ENCODE results near the gene KCNMA1.

The KCNMA1 gene

GRCh38 chr10:77553966-77554365 lies 83.6 kb downstream of the KCNMA1 start:
- no peak for DNase-seq

DNA sequence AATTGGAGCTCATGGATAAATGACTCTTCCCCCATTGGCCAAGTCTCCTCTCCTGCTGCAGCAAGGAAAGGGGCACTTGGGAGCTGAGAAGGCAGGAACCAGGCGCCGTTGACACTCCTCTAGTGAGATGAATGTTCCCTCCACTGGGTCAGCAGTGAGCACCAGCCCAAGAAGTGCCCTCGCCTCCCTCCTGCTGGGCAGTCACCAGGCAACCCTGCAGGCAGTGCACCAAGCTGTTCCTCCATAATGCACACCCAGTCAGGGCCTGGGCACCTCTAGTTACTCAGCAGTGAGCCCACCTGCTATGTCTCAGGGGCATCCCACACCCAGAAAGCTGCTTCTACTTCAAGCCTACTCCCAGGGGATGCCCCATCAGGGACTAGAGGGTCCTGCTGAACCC lies 84.3 kb downstream of the KCNMA1 start:
- no peak for DNase-seq

DNA sequence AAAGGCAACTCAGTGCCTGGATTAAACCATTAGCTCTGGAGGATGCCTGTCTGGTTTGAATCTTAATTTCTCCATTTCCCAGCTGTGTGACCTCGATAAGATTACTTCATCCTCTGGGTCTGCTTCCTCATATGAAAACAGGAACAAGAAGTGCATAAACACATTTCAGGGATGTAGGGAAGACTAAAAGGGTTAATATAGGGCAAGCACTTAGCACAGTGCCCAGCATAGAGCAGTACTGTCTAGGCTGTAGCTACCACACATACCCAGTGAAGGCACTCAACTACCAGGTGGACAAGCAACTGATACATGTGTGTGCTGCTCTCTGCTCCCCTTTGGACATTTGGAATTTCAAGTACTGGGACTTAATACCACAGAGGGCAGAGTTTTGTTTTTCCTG lies 85.4 kb downstream of the KCNMA1 start:
- DNase-seq: no peak

DNA sequence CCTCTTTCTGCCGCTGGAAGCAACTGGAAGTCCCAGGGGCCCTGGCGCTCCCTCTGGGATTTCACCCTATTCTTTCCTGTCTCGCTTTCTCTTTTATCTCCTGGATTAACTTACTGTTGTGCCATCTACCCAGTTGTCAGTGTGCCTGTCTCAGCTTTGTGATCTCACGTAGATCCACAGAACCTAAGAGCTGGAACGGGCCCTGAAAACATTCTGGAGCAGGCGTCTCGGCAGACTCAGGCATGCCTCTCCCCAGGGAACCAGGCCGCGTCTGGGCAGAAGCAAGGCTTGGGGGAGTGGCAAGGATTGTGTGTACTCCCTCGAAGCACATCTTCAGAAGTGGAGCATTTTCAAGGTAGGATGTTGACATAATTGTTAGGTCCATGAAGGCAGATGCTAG lies 87.2 kb downstream of the KCNMA1 start:
- no peak for DNase-seq

DNA sequence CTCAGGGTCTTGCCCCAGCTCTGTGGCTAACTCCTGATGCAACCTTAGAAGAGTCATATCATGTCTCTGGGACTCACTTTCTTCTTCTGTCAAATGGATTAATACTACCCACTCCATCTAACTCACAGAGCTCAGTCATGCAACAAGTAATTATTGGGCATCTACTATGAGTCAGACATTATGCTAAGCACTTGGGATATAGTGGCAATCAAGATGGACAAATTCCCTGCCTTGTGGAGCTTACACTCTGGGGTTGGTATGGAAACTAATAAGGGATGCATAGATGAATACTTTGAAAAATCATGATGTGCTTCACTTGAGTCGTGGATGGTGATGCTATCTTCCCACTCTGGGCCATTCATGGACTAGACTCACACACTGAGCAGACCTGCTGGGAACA lies 88.9 kb downstream of the KCNMA1 start:
- no peak for DNase-seq

- no peak for DNase-seq
Measured at GRCh38 chr10:77548157-77548556, 89.5 kb downstream of the KCNMA1 start.

DNA sequence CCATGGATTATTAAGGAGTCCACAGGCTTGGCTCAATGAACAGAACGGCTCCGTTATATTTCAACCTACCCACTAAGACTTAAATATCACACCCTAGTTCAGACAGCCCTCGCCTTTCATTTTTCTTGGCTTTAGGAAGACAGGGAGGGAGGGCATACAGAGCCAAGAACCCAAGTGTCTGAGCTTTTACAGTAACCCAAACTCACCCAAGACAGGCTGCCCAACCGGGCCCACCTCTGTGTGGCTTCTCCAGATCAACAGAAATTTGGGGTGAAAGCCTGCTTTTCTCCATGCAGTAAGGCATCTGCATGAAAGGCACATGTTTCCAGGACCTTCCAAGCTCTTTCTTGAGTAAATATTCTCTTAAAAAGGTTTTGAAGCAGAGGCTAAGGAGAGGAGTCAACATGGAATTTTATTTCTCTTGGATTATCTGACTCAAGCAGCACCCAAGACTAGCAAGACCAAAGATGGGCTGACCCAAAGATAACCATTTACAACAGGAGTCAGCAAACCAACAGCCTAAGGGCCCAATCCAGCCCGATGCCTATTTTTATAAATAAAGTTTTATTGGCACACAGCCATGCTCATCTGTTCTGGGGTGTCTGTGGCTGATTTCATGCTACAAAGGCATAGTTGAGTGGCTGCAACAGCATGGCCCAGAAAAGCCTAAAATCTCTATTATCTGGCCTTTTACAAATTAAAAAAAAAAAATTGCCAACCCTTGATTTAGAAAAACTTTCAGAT lies 90.1 kb downstream of the KCNMA1 start:
- DNase-seq: no peak

- no peak for DNase-seq
Measured at GRCh38 chr10:77546042-77546441, 91.6 kb downstream of the KCNMA1 start.

DNA sequence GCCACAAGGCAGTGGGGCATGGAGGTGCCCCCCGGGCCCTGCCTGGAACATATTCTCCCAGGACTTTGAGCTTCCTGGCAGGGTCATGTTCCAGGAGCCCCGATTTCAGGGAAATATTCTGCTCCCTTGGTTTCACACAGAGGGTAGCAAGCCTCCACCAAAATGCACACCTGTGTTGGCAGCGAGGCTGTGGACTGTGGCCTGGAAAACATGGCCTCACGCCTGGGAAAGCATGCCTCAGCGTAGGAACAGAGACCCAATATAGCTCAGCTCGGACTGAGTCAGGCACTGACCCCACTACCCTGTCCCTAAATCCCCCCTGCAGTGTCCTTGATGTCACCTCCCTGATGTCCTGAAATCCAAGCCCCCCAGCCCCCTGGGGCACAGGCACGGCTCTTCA lies 92.0 kb downstream of the KCNMA1 start:
- no peak for DNase-seq

GRCh38 chr10:77544617-77545016 lies 93.0 kb downstream of the KCNMA1 start:
- no peak for DNase-seq

- DNase-seq: no peak
Measured at GRCh38 chr10:77542710-77543259, 94.8 kb downstream of the KCNMA1 start.

DNA sequence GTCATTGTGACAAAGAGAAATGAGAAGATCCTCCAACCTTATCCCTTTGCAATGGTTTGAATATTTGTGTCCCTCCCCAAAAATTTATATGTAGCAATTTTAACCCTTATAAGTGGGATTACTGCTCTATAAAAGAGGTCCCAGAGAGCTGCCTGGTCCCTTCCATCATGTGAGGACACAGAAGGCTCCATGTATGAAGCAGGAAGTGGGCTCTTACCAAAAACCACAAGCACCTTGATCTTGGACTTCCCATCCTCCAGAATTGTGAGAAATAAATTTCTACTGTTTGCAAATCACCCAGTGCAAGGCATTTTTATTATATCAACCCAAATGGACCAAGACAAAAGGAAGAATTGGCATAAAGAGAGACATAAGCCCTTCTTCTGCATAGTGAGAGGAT lies 95.7 kb downstream of the KCNMA1 start:
- DNase-seq: no peak

DNA sequence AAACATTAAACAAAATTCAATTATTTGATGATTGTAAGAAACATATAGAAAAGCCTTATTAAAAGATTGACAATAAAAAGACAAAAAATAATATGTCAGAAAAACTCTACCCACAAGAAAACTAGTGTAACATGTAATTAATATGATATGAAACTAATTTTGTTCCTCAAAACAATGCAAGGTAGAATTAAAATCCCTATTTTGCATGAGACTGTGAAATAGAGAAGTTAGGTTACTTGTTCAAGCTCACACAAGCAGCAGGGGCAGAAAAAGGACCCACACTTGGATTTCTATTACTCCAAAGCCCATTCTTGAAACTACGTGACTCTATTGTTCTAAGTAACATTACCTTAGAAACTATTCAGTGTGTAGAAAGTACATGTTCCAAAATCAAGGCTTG lies 96.4 kb downstream of the KCNMA1 start:
- DNase-seq: no peak

- DNase-seq: no peak
Measured at GRCh38 chr10:77539147-77539935, 98.3 kb downstream of the KCNMA1 start.

- DNase-seq: no peak
Measured at GRCh38 chr10:77537720-77538373, 99.8 kb downstream of the KCNMA1 start.

GRCh38 chr10:77537071-77537470 lies 100.5 kb downstream of the KCNMA1 start:
- DNase-seq: no peak

- DNase-seq: no peak
Measured at GRCh38 chr10:77533887-77534278, 103.7 kb downstream of the KCNMA1 start.

DNA sequence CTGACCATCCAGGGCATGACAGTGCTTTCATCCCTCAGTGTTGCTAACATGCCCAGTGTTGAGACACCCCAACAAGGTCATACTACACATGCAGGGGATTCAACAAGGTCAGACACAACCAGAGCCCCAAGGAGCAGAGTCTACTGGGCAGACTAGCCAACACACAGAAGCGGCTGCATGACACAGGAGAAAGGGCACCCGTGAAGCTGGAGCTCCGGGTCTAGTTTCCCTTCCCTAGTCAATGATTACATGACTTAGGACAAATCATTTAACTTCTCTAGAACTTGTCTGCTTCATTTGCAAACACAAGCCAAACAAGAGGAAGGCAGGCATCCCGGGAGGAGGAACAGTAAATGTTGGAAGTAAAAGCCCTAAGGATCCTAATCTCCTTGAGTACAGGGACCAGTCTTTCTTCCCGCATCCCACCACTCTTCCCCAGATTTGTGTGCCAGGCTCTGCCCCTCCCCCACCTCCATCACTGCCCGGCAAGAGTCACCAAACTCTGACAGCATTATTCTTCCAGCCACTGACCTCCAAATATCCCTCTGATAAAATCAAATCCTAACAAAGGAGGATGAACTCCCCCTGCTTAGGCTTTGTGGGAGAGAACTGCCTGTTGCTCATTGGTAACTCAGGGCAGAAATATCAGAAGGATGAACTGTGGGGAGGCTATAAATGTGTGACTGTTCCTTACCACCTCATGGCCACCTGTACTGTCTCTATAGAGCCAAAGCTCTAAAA lies 104.3 kb downstream of the KCNMA1 start:
- no peak for DNase-seq

DNA sequence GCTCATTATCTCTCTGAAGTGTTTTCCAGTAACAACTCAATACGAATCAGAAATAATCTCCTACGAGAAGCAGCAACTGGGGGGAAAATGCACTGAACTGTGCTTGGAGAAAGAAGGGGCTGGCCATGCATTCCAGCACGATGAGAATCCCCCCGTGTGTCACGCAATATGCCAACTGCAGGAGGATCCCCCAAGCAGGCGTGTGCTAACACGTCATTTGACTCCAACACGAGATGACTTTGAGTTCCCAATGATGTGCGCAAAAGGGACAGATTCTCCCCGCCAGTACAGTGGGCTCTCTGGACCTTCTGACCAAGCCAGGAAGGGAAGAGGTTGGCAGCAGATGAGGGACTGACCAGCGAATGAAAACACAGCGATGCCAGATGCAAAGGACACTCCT lies 105.5 kb downstream of the KCNMA1 start:
- DNase-seq: peak; percentile 62

DNA sequence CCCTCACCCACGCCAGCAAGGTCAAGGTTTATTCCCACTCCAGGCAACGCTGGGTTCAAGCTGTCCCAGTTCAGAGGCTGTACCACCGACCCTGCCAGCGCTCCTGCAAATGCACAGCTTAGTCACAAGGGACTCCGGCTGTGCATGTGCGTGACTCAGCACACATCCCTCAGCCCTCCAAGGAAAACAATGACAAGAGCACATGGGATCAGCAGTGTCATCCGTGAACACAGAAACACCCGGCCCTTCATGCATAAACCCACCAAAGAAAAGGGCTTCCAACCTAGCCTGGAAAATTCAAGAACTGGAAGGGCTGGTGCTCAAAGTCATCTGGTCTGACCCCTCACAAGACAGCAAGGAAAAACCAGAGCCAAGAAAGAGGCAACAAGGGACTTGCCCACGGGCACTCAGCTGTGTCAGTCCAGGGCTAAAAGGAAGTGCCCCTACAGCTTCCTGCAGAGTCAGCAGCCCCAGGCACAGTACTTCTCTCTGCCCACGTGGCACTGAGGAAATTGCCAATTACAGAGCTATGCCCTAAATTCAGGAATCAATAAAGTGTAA lies 106.1 kb downstream of the KCNMA1 start:
- DNase-seq: peak; percentile 81

DNA sequence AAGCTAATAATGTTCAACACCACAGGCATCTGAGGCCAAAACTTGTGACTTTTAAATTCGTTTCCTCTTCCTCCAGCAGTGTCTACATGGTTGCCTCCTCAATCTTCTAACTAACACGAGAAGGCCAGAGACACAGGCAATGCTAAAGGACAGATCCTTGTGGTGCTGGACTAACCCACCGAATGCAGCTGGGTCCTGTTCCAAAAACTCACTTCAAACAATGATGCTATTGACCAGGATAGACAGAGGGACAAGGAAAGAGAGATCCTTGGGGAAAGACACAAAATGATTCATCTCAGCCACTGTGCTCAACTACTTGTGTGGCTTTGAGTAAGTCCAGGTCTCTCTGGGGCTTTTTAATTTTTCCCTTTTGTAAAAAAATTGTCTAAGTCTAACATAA lies 107.6 kb downstream of the KCNMA1 start:
- DNase-seq: no peak

DNA sequence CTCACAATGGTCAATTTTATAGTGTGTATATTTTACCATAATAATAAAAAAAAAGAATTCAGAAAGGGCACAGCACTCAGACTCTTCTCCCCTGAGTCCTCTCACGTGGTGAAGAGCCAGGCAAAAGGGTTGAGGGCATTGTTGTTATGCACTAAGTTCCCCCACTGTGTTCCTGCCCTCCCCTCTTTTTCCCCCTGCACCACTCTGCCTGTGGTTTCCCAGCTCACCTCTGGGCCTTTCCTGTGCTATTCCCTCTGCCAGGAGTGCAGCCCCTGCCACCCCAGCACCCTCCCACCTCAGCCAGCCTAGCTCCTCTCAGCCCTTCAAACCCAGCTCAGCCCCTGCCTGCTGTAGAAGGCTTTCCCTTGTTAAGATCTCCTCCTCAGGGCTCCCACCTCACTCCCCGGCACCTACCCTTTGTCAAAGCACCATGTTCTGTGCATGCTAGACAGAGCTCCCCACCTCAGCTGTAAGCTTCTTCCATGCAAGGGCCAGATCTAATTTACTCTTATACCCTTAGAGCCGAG lies 108.5 kb downstream of the KCNMA1 start:
- no peak for DNase-seq
